SH-SY5Y (cell line): ENCODE measurements around the gene TEX29.

ENCODE experiments used
- GATA2 ChIP-seq: IDR thresholded peaks from 2 replicates; pipeline ENCODE4 v1.6.1; 2011; ENCODE audit warnings: mild to moderate bottlenecking, low read depth, low read length
- GATA3 ChIP-seq: IDR thresholded peaks from 2 replicates; pipeline ENCODE4 v1.6.1; 2011; ENCODE audit warnings: low read depth, mild to moderate bottlenecking, low read length, moderate library complexity

- no peak for TF ChIP-seq GATA2
- no peak for TF ChIP-seq GATA3
Measured at GRCh38 chr13:111314852-111315251, 5.6 kb upstream of the TEX29 start.
